Measurements from ENCODE around the gene KIZ.
A peak's percentile ranks its signal among the peaks of the same experiment; 100 is the strongest.

KIZ gene

DNA sequence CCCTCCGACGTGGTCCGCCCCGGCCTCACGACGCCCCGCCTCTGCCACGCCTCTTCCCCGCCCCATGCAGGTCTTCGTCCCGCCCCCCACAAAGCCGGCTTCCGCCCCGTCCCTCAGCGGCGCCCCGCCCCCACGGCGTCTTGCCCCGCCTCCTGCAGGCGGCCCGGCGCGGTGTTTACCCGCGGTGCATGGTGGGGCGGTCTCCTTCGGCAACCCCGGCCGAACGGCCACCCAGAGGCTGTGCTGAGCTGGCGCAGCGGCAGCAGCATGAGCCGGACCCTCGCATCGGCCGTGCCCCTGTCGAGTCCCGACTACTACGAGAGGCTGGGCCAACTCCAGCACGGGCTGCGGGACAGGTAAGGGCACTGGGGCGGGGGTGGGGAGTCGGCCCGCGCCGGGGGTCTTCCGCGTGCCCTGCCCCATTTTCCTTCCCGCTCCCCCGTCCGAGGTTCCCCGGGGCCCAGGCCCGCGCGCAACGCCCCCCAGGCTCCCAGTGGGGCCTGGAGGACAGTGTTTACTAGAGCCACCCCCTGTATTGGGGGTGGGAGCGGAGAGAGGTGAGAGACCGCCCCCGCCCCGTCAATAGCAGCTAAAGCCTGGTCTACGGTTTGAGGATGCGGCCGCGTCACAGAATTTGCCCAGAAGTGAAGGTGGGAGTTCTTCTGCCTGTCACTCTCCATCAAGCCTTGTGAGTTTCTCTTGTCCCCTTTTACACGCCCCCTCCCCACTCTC is at the start of gene KIZ:
TSS of gene KIZ (plus strand) at position 234 of the 732 bp plus-strand sequence. CDS start at position 268, 34 bp downstream.
- peak; percentile 96 for DNase-seq

GRCh38 chr20:21077809-21078345 is 48.0 kb upstream of the KIZ start:
- DNase-seq: no peak

- no peak for DNase-seq
Measured at GRCh38 chr20:21082584-21082983, 43.3 kb upstream of the KIZ start.

- DNase-seq: no peak
Measured at GRCh38 chr20:21083825-21084325, 42.0 kb upstream of the KIZ start.

DNA sequence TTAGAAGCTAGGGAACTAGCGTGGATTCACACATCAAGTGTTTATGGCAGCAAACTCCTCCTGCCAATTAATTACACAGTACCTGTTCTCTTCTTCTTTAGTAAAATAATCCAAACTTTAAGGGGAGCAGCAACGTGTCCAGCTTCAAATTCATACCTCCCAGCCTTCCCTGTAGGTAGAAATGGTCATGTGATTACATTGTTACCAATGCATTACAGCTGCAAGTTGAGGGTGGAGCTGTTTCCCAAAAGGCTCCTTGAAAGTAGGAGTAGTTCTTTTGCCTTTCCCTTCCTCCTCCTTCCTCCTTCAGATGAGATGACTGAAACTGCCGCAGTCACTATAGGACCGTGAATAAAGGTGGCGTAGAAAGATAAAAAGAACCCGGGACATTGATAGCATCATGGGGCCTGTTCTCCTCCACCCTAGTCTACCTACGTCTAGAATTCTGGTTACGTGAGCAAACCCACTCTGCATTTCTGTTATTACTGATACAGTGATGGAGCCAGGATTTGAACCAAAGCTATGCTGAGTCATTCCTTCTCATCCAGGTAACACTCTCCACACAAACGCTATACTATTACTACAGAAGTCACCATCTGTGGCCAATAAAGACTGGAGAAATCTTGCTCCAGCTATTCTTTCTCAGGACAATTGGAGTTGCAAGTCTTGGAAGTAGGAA is 37.9 kb upstream of the KIZ start:
- DNase-seq: no peak

GRCh38 chr20:21089391-21089790 is 36.5 kb upstream of the KIZ start:
- no peak for DNase-seq

GRCh38 chr20:21090111-21090618 is 35.7 kb upstream of the KIZ start:
- DNase-seq: no peak

GRCh38 chr20:21090721-21091120 is 35.2 kb upstream of the KIZ start:
- DNase-seq: no peak

GRCh38 chr20:21092806-21093205 is 33.1 kb upstream of the KIZ start:
- no peak for DNase-seq

- DNase-seq: peak; percentile 21
Measured at GRCh38 chr20:21096321-21097043, 29.4 kb upstream of the KIZ start.

- peak; percentile 57 for DNase-seq
Measured at GRCh38 chr20:21099751-21100577, 25.9 kb upstream of the KIZ start.

- no peak for DNase-seq
Measured at GRCh38 chr20:21100578-21101452, 25.1 kb upstream of the KIZ start.

GRCh38 chr20:21101453-21101931 is 24.4 kb upstream of the KIZ start:
- DNase-seq: peak; percentile 18

GRCh38 chr20:21101932-21102575 is 23.8 kb upstream of the KIZ start:
- DNase-seq: peak; percentile 33

- peak; percentile 59 for DNase-seq
Measured at GRCh38 chr20:21102603-21103311, 23.1 kb upstream of the KIZ start.

- peak; percentile 12 for DNase-seq
Measured at GRCh38 chr20:21103582-21104465, 22.1 kb upstream of the KIZ start.

- DNase-seq: no peak
Measured at GRCh38 chr20:21104466-21104761, 21.5 kb upstream of the KIZ start.

DNA sequence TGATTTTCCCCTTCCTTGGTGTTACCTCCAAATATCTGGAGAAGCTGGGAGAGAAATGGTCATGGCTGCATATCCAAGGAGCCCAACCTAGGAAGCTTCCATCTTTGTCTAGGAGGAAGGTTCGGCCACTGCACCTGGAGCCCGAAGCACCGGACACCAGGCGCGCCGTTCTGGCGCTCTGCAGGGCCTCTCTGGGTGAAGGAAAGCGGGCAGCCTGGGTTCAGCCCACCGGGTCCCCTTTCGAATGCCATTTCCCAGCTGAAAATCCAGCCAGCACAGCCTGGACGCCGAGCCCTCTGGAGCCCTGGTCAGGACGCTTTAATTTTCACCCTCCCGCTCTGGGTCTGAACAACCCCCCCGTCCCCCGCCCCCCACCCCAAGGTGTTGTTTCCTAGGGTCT is 21.0 kb upstream of the KIZ start:
- DNase-seq: no peak

All from CD4-positive, alpha-beta T cell treated with Interleukin-17A for 1 hour (primary cell).